Measurements from ENCODE around the gene TMEM183A. TPM values are rescaled to one million over a fixed set of nuclear protein-coding genes. Genes with fewer than 3 reads are reported as not detected.

The TMEM183A gene
- total RNA-seq, 3 donors from 2014 or later, result 73.9 to 108 (median 93.2) TPM

GRCh38 chr1:202968351-202968750 is 38.8 kb upstream of the TMEM183A start:
- no peak overlapping the region for H3K4me3 ChIP-seq
- intact Hi-C loops (cut with DNase I, micrococcal nuclease), result loop anchor here in 1 of 2 donors (2.0 kb wide), 1 partner anchor 42 kb away; the partner anchor contains the start of gene KLHL12
- H3K9me3 ChIP-seq, result no peaks in the 10 kb centered on the region
- no peak for DNase-seq
- no peak for TF ChIP-seq CTCF (IDR thresholded peaks at IDR 0.05)
- no peaks in the 10 kb centered on the region for H3K36me3 ChIP-seq (ENCODE audit: low read depth)
- H3K4me1 ChIP-seq (ENCODE audit: low read depth), result peaks cover 7% of the 10 kb centered on the region
- no peak for ATAC-seq

- DNase-seq (peak in 1 of 3 donors; percentile 65), ATAC-seq (peak; percentile 69)
- intact Hi-C loops (cut with DNase I, micrococcal nuclease), result loop anchor here in 1 of 2 donors (2.0 kb wide), 1 partner anchor 42 kb away; the partner anchor contains the start of gene KLHL12
- peaks cover 7% of the 10 kb centered on the region for H3K4me1 ChIP-seq (ENCODE audit: low read depth)
- TF ChIP-seq CTCF (IDR thresholded peaks at IDR 0.05), result peak; percentile 29
- H3K36me3 ChIP-seq (ENCODE audit: low read depth), result no peaks in the 10 kb centered on the region
- H3K9me3 ChIP-seq, result no peaks in the 10 kb centered on the region
- no peak overlapping the region for H3K4me3 ChIP-seq
These were observed 38.3 kb upstream of the TMEM183A start for GRCh38 chr1:202968895-202969295.

GRCh38 chr1:202972046-202972445 is 35.1 kb upstream of the TMEM183A start:
- no peak for TF ChIP-seq CTCF (IDR thresholded peaks at IDR 0.05)
- intact Hi-C loops (cut with DNase I, micrococcal nuclease), result no loop called here

GRCh38 chr1:202974856-202975255 is 32.3 kb upstream of the TMEM183A start:
- no peaks in the 10 kb centered on the region for H3K4me1 ChIP-seq (ENCODE audit: low read depth)
- H3K9me3 ChIP-seq, result no peaks in the 10 kb centered on the region
- TF ChIP-seq CTCF (IDR thresholded peaks at IDR 0.05), result no peak
- intact Hi-C loops (cut with DNase I, micrococcal nuclease), result no loop called here
- no peaks in the 10 kb centered on the region for H3K36me3 ChIP-seq (ENCODE audit: low read depth)
- no peak for DNase-seq
- no peak overlapping the region for H3K4me3 ChIP-seq
- no peak for ATAC-seq

More at GRCh38 chr1:202972046-202972445, 35.1 kb upstream of the TMEM183A start:
- Histone ChIP-seq H3K4me3 (no peak overlapping the region), H3K36me3 (ENCODE audit: low read depth) (no peaks in the 10 kb centered on the region), H3K9me3 (no peaks in the 10 kb centered on the region), H3K4me1 (ENCODE audit: low read depth) (no peaks in the 10 kb centered on the region)
- ATAC-seq, result no peak
- DNase-seq, result no peak

GRCh38 chr1:202976633-202977032 is 30.5 kb upstream of the TMEM183A start:
- DNase-seq (no peak), ATAC-seq (no peak)
- TF ChIP-seq CTCF (IDR thresholded peaks at IDR 0.05), result no peak
- H3K4me1 ChIP-seq (ENCODE audit: low read depth), result no peaks in the 10 kb centered on the region
- H3K36me3 ChIP-seq (ENCODE audit: low read depth), result no peaks in the 10 kb centered on the region
- no peaks in the 10 kb centered on the region for H3K9me3 ChIP-seq
- H3K4me3 ChIP-seq, result no peak overlapping the region
- intact Hi-C loops (cut with DNase I, micrococcal nuclease), result no loop called here

- Histone ChIP-seq H3K4me3 (no peak overlapping the region), H3K4me1 (ENCODE audit: low read depth) (no peaks in the 10 kb centered on the region), H3K36me3 (ENCODE audit: low read depth) (no peaks in the 10 kb centered on the region), H3K9me3 (no peaks in the 10 kb centered on the region)
- TF ChIP-seq CTCF (IDR thresholded peaks at IDR 0.05), result no peak
- ATAC-seq, result no peak
- DNase-seq, result no peak
- intact Hi-C loops (cut with DNase I, micrococcal nuclease), result no loop called here
These were observed 27.7 kb upstream of the TMEM183A start for GRCh38 chr1:202979459-202979858.

Measured in mucosa of descending colon (tissue), 3 donors.